ENCODE data around the gene SHISA5. TPM values are rescaled to one million over a fixed set of nuclear protein-coding genes. Genes with fewer than 3 reads are reported as not detected.

Gene SHISA5
- total and polyA plus RNA-seq, 3 donors from 2014 or later: 101 to 146 (median 117) TPM

DNA sequence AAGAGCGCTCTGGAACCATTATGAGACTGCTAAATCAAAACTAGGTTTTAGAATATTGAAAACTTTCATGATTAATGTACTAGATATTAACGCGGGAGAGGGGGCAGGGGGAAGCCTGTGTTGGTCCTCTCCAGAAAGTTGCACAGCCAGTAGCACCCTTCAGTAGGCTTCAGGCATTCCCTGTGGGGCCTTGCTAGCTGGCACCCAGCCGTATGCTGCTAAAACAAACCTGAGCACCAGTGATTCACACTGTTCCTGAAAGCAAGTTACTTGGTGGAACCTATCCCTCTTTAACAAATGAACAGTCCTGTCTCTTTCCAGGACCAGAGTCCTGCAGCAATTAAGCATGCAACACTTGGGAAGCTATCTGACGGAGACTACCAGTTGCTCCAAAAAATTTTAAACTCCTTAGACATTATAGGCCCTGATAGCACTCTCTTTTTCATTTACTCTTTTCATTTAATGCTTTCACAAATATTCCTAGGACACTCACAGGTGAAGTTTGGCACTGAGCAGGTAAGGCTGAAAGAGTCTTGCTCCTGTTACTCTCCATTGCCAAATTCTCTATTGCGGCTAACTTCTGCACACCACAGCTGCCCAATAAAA, 58.6 kb downstream of the SHISA5 start:
- intact Hi-C loops (cut with DNase I; ENCODE audit: low total_unique reads): no loop called here
- Histone ChIP-seq H3K4me1 (peaks cover 23% of the 10 kb centered on the region), H3K27ac (no peak overlapping the region), H3K27me3 (no peaks in the 10 kb centered on the region), H3K4me3 (no peak overlapping the region), H3K36me3 (ENCODE audit: low read depth, missing control alignments) (no peaks in the 10 kb centered on the region), H3K9me3 (no peaks in the 10 kb centered on the region)
- WGBS, 2 donors: 63 to 67% methylated on average over 6 of the region's 6 CpGs
- no peak for TF ChIP-seq POLR2A (IDR thresholded peaks at IDR 0.05)
- TF ChIP-seq, protein P1, sequence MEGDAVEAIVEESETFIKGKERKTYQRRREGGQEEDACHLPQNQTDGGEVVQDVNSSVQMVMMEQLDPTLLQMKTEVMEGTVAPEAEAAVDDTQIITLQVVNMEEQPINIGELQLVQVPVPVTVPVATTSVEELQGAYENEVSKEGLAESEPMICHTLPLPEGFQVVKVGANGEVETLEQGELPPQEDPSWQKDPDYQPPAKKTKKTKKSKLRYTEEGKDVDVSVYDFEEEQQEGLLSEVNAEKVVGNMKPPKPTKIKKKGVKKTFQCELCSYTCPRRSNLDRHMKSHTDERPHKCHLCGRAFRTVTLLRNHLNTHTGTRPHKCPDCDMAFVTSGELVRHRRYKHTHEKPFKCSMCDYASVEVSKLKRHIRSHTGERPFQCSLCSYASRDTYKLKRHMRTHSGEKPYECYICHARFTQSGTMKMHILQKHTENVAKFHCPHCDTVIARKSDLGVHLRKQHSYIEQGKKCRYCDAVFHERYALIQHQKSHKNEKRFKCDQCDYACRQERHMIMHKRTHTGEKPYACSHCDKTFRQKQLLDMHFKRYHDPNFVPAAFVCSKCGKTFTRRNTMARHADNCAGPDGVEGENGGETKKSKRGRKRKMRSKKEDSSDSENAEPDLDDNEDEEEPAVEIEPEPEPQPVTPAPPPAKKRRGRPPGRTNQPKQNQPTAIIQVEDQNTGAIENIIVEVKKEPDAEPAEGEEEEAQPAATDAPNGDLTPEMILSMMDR (IDR thresholded peaks at IDR 0.05): no peak
- no peak for DNase-seq

GRCh38 chr3:48441940-48442339, 62.0 kb downstream of the SHISA5 start:
- Histone ChIP-seq H3K9me3 (no peaks in the 10 kb centered on the region), H3K27ac (no peak overlapping the region), H3K27me3 (no peaks in the 10 kb centered on the region), H3K36me3 (ENCODE audit: low read depth, missing control alignments) (no peaks in the 10 kb centered on the region), H3K4me3 (no peak overlapping the region), H3K4me1 (peaks cover 23% of the 10 kb centered on the region)
- TF ChIP-seq, protein P1 (IDR thresholded peaks at IDR 0.05): no peak
- TF ChIP-seq POLR2A (IDR thresholded peaks at IDR 0.05): no peak
- 68 to 78% methylated on average over 6 of the region's 6 CpGs for WGBS, 2 donors
- intact Hi-C loops (cut with DNase I; ENCODE audit: low total_unique reads): no loop called here
- no peak for DNase-seq

GRCh38 chr3:48440590-48440958, 63.4 kb downstream of the SHISA5 start:
- Histone ChIP-seq H3K4me1 (peaks cover 24% of the 10 kb centered on the region), H3K27me3 (no peaks in the 10 kb centered on the region), H3K9me3 (no peaks in the 10 kb centered on the region), H3K36me3 (ENCODE audit: low read depth, missing control alignments) (no peaks in the 10 kb centered on the region), H3K4me3 (peak overlapping the region; percentile 92 to 94), H3K27ac (peak overlapping the region; percentile 80 to 90)
- intact Hi-C loops (cut with DNase I; ENCODE audit: low total_unique reads): no loop called here
- DNase-seq: peak; percentile 32
- WGBS, 2 donors: 0% methylated on average over 19 to 21 of the region's 21 CpGs
- TF ChIP-seq, protein P1 (IDR thresholded peaks at IDR 0.05): no peak
- no peak for TF ChIP-seq POLR2A (IDR thresholded peaks at IDR 0.05)

GRCh38 chr3:48439820-48440589, 64.0 kb downstream of the SHISA5 start, which contains the start of the genes CCDC51 and TMA7:
CCDC51 (minus strand) TSS chr3:48440119; CDS start chr3:48435128, 4,991 bp downstream.
TMA7 (plus strand) TSS chr3:48440257; CDS start chr3:48440297, 40 bp downstream.
- Histone ChIP-seq H3K36me3 (ENCODE audit: low read depth, missing control alignments) (no peaks in the 10 kb centered on the region), H3K27ac (peak within 1 kb of the TSS; percentile 80 to 90), H3K9me3 (no peaks in the 10 kb centered on the region), H3K4me1 (peaks cover 30% of the 10 kb centered on the region), H3K4me3 (peak within 1 kb of the TSS; percentile 92 to 94), H3K27me3 (no peaks in the 10 kb centered on the region)
- DNase-seq: peak; percentile 100
- 0% methylated on average over 41 to 54 of the region's 54 CpGs for WGBS, 2 donors
- peak; percentile 44 for TF ChIP-seq POLR2A (IDR thresholded peaks at IDR 0.05)
- TF ChIP-seq, protein P1 (IDR thresholded peaks at IDR 0.05): no peak
- intact Hi-C loops (cut with DNase I; ENCODE audit: low total_unique reads): loop anchor here (5.0 kb wide), 2 partner anchors 38 to 168 kb away; no protein-coding TSS in a partner anchor

All from testis (tissue), 3 donors.